ENCODE data around the gene BMAL1.

Gene BMAL1

DNA sequence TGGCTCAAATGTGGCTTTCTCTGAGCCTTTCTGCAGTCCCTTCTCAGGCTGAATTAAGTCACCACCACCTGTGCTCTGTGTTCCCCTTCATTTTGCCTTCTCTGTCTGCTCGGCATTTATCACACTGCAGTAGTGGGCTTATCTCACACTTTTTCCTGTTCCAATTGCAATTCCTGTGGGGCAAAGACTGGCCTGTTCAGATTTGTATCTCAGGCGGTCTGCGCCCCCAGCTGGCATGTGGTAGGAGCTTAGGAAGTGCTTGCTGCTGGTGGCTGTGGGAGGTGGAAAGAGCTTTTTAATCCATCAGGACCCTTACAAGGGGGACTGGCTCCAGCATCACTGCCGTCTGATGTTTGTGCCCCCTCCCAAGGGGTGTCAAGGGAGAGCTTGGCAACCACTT, 21.2 kb downstream of the BMAL1 start:
- peaks cover 68% of the 10 kb centered on the region for H4K20me1 ChIP-seq (ENCODE audit: insufficient read depth, low read length)
- H3K27ac ChIP-seq (ENCODE audit: low read length): no peak overlapping the region
- no peak for ATAC-seq (ENCODE audit: insufficient read depth, low read depth)

DNA sequence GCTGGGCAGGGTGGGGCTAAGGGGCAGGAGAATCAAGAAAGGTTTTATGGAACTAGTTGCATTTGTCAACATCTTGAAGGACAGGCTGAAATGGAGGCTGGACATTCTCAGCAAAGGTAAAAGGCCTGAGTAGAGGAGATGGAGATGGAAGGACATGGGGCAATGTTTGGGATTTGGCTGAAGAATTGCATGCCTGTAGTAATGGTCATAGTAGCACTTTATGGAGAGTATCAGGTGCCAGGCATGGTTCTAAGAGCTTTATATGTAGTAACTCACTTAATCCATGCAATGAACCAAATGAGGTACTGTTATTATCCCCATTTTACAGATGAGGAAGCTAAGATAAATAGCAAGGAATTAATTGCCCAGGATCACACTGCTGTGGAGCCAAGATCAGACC, 23.9 kb downstream of the BMAL1 start:
- H3K9ac ChIP-seq (ENCODE audit: low read depth, low read length): no peak overlapping the region
- peaks cover 13% of the 10 kb centered on the region for H3K4me1 ChIP-seq (ENCODE audit: insufficient read depth, low read length)
- peaks cover 59% of the 10 kb centered on the region for H3K79me2 ChIP-seq (ENCODE audit: insufficient read depth, low read length)
- no peak overlapping the region for H2AFZ ChIP-seq (ENCODE audit: low read depth, low read length)
- TF ChIP-seq, protein P1, sequence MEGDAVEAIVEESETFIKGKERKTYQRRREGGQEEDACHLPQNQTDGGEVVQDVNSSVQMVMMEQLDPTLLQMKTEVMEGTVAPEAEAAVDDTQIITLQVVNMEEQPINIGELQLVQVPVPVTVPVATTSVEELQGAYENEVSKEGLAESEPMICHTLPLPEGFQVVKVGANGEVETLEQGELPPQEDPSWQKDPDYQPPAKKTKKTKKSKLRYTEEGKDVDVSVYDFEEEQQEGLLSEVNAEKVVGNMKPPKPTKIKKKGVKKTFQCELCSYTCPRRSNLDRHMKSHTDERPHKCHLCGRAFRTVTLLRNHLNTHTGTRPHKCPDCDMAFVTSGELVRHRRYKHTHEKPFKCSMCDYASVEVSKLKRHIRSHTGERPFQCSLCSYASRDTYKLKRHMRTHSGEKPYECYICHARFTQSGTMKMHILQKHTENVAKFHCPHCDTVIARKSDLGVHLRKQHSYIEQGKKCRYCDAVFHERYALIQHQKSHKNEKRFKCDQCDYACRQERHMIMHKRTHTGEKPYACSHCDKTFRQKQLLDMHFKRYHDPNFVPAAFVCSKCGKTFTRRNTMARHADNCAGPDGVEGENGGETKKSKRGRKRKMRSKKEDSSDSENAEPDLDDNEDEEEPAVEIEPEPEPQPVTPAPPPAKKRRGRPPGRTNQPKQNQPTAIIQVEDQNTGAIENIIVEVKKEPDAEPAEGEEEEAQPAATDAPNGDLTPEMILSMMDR (IDR thresholded peaks at IDR 0.05; ENCODE audit: borderline replicate concordance, extremely low read depth, low read length, poor library complexity, severe bottlenecking): no peak
- TF ChIP-seq EZH2 (IDR thresholded peaks at IDR 0.05; ENCODE audit: borderline replicate concordance, low read depth, low read length, severe bottlenecking): no peak
- H3K27ac ChIP-seq (ENCODE audit: low read length): no peak overlapping the region
- no peak for ATAC-seq (ENCODE audit: insufficient read depth, low read depth)
- no peaks in the 10 kb centered on the region for H3K9me3 ChIP-seq (ENCODE audit: insufficient read depth, low read length, severe bottlenecking)
- H3K27me3 ChIP-seq (ENCODE audit: insufficient read depth, low read length, poor library complexity): no peaks in the 10 kb centered on the region
- no peak overlapping the region for H3K4me2 ChIP-seq (ENCODE audit: insufficient read depth, low read length)
- no peak overlapping the region for H3K4me3 ChIP-seq (ENCODE audit: low read depth in 1 of 2, low read length in 2 of 2)
- DNase-seq: no peak
- H3K36me3 ChIP-seq (ENCODE audit: insufficient read depth, low read length): no peaks in the 10 kb centered on the region; the same call in 1 of the 2 replicates
- H4K20me1 ChIP-seq (ENCODE audit: insufficient read depth, low read length): peaks cover 68% of the 10 kb centered on the region

More for the DNA sequence above, 21.2 kb downstream of the BMAL1 start:
- Histone ChIP-seq H3K4me1 (ENCODE audit: insufficient read depth, low read length) (peaks cover 12% of the 10 kb centered on the region), H3K27me3 (ENCODE audit: insufficient read depth, low read length, poor library complexity) (no peaks in the 10 kb centered on the region), H3K4me3 (ENCODE audit: low read depth in 1 of 2, low read length in 2 of 2) (no peak overlapping the region), H3K9ac (ENCODE audit: low read depth, low read length) (no peak overlapping the region), H2AFZ (ENCODE audit: low read depth, low read length) (no peak overlapping the region), H3K79me2 (ENCODE audit: insufficient read depth, low read length) (peaks cover 52% of the 10 kb centered on the region), H3K36me3 (ENCODE audit: insufficient read depth, low read length) (no peaks in the 10 kb centered on the region; the same call in 1 of the 2 replicates), H3K4me2 (ENCODE audit: insufficient read depth, low read length) (no peak overlapping the region), H3K9me3 (ENCODE audit: insufficient read depth, low read length, severe bottlenecking) (no peaks in the 10 kb centered on the region)
- TF ChIP-seq, protein P1 (IDR thresholded peaks at IDR 0.05; ENCODE audit: borderline replicate concordance, extremely low read depth, low read length, poor library complexity, severe bottlenecking): no peak
- TF ChIP-seq EZH2 (IDR thresholded peaks at IDR 0.05; ENCODE audit: borderline replicate concordance, low read depth, low read length, severe bottlenecking): no peak
- no peak for DNase-seq

DNA sequence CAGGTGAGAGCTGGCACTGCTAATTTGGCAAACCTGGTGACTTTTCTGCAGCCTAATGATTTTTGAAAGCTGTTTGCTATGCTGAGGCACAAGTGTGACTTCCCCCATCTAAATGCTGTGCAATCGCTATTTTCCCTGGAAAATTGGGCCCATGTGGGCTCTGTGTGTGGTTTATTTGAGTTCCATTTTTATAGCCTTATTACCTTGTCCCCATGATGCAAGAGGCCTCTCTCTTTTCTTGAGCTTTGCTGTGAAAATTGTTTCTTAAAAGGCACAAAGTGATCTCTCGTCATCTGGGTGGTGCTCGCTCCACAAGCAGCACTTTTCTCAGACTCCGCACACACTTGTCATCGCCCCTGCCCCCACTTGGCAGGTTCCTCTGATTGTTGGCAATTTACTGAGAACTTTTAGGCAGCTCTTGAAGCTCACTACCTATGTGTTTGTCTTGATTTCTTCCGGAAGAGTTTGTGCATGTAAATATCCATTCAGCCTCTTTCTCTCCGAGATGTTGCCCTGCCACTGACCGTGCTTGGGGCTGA, 24.9 kb downstream of the BMAL1 start:
- Histone ChIP-seq H3K9me3 (ENCODE audit: insufficient read depth, low read length, severe bottlenecking) (no peaks in the 10 kb centered on the region), H3K9ac (ENCODE audit: low read depth, low read length) (no peak overlapping the region), H4K20me1 (ENCODE audit: insufficient read depth, low read length) (peaks cover 67% of the 10 kb centered on the region), H3K4me1 (ENCODE audit: insufficient read depth, low read length) (peaks cover 12% of the 10 kb centered on the region), H3K36me3 (ENCODE audit: insufficient read depth, low read length) (no peaks in the 10 kb centered on the region; the same call in 1 of the 2 replicates), H3K4me3 (ENCODE audit: low read depth in 1 of 2, low read length in 2 of 2) (no peak overlapping the region), H3K79me2 (ENCODE audit: insufficient read depth, low read length) (peaks cover 57% of the 10 kb centered on the region), H3K4me2 (ENCODE audit: insufficient read depth, low read length) (no peak overlapping the region), H2AFZ (ENCODE audit: low read depth, low read length) (no peak overlapping the region), H3K27me3 (ENCODE audit: insufficient read depth, low read length, poor library complexity) (no peaks in the 10 kb centered on the region), H3K27ac (ENCODE audit: low read length) (no peak overlapping the region)
- no peak for DNase-seq
- no peak for TF ChIP-seq EZH2 (IDR thresholded peaks at IDR 0.05; ENCODE audit: borderline replicate concordance, low read depth, low read length, severe bottlenecking)
- TF ChIP-seq, protein P1 (IDR thresholded peaks at IDR 0.05; ENCODE audit: borderline replicate concordance, extremely low read depth, low read length, poor library complexity, severe bottlenecking): no peak
- no peak for ATAC-seq (ENCODE audit: insufficient read depth, low read depth)

Measured in DND-41 (cell line).